Activated CD8-positive, alpha-beta T cell treated with anti-CD3 and anti-CD28 coated beads for 36 hours (primary cell): ENCODE data around the gene ERP27. TPM values are rescaled to one million over a fixed set of nuclear protein-coding genes. Genes with fewer than 3 reads are reported as not detected.

Experiments
- ATAC-seq: fragments of 200-7000 bp; cut with Tn5 transposase; one replicate; pipeline ENCODE4 v1.10.0; 2021; ENCODE audit warnings: mild to moderate bottlenecking, moderate library complexity
- CTCF ChIA-PET: fragments of 350-600 bp; sonication (Branson Sonifier 250); formaldehyde crosslinking; loops from one replicate; lab custom pipeline; 2021; ENCODE audit warnings: antibody characterized with exemption; lab: Charles Lee
- POLR2A ChIA-PET: fragments of 350-600 bp; sonication (Branson Sonifier 250); formaldehyde crosslinking; loops from one replicate; lab custom pipeline; 2021; ENCODE audit warnings: antibody characterized with exemption; lab: Charles Lee
- DNase-seq: peaks from one replicate; pipeline ENCODE4 v3.0.0-alpha.2; 2020
- H3K27ac Mint-ChIP-seq: one replicate; pipeline ENCODE4 v1.8.0; 2021; ENCODE audit warnings: mild to moderate bottlenecking, mixed read lengths
- H3K27me3 Mint-ChIP-seq: one replicate; pipeline ENCODE4 v1.8.0; 2021; ENCODE audit warnings: mixed read lengths
- H3K36me3 Mint-ChIP-seq: one replicate; pipeline ENCODE4 v1.8.0; 2021; ENCODE audit warnings: low read depth, mixed read lengths
- H3K4me1 Mint-ChIP-seq: one replicate; pipeline ENCODE4 v1.8.0; 2021; ENCODE audit warnings: low read depth, mixed read lengths
- H3K4me3 Mint-ChIP-seq: one replicate; pipeline ENCODE4 v1.8.0; 2021; ENCODE audit warnings: mild to moderate bottlenecking, moderate library complexity, mixed read lengths
- H3K9me3 Mint-ChIP-seq: one replicate; pipeline ENCODE4 v1.8.0; 2021; ENCODE audit warnings: mixed read lengths
- CTCF ChIP-seq: fragments of 200-600 bp; IDR thresholded peaks from one replicate; pipeline ENCODE4 v1.8.0; 2022; ENCODE audit warnings: antibody characterized with exemption, mild to moderate bottlenecking
- intact Hi-C: fragments of 100-400 bp; cut with micrococcal nuclease; formaldehyde crosslinking; loops from one replicate; pipeline ENCODE4 v1.10.0; 2022
- total RNA-seq, 2 experiments: library from RNA; stranded (reverse); gene quantifications; one replicate each; pipeline ENCODE4 v1.2.3, GENCODE V29; 2021

Gene ERP27
- total RNA-seq, 2 experiments from 2014 or later = 2.3 to 3.4 TPM

- Mint-ChIP-seq H3K36me3 (no peaks in the 10 kb centered on the region), H3K27ac (no peak overlapping the region), H3K9me3 (no peaks in the 10 kb centered on the region), H3K27me3 (peaks cover 1% of the 10 kb centered on the region), H3K4me1 (peaks cover 10% of the 10 kb centered on the region), H3K4me3 (no peak overlapping the region)
- ChIA-PET POLR2A (interaction anchor here (1.0 kb wide), 1 partner anchor 14 kb away, joined by 3 read pairs; no protein-coding TSS in a partner anchor), CTCF (interaction anchor here (1.0 to 1.4 kb wide), 2 partner anchors 38 to 104 kb away, joined by 3 read pairs; no protein-coding TSS in a partner anchor)
- no peak for ATAC-seq
- intact Hi-C loops = no loop called here
- no peak for DNase-seq
- no peak for TF ChIP-seq CTCF
Observed at GRCh38 chr12:14890701-14891100, 47.6 kb downstream of the ERP27 start.

GRCh38 chr12:14886271-14886670 lies 52.1 kb downstream of the ERP27 start:
- POLR2A ChIA-PET = no interaction called here
- Mint-ChIP-seq H3K4me1 (peaks cover 24% of the 10 kb centered on the region), H3K36me3 (no peaks in the 10 kb centered on the region), H3K27me3 (peaks cover 5% of the 10 kb centered on the region), H3K27ac (no peak overlapping the region), H3K9me3 (no peaks in the 10 kb centered on the region), H3K4me3 (no peak overlapping the region)
- DNase-seq = no peak
- ATAC-seq = no peak
- intact Hi-C loops = no loop called here
- no peak for TF ChIP-seq CTCF
- CTCF ChIA-PET = interaction anchor here (1.1 kb wide), 1 partner anchor 40 kb away, joined by 3 read pairs; no protein-coding TSS in a partner anchor

- intact Hi-C loops = no loop called here
- ATAC-seq (no peak), DNase-seq (no peak)
- ChIA-PET CTCF (no interaction called here), POLR2A (no interaction called here)
- Mint-ChIP-seq H3K27me3 (peaks cover 5% of the 10 kb centered on the region), H3K4me3 (peak within 1 kb of the TSS; percentile 51), H3K27ac (no peak within 1 kb of the TSS), H3K9me3 (no peaks in the 10 kb centered on the region), H3K4me1 (peaks cover 27% of the 10 kb centered on the region), H3K36me3 (no peaks in the 10 kb centered on the region)
- TF ChIP-seq CTCF = no peak
Observed at GRCh38 chr12:14885718-14886221, 52.6 kb downstream of the ERP27 start, which contains the start of gene MGP. Gene MGP (minus strand): TSS chr12:14885854. CDS start chr12:14885791, 63 bp downstream.

DNA sequence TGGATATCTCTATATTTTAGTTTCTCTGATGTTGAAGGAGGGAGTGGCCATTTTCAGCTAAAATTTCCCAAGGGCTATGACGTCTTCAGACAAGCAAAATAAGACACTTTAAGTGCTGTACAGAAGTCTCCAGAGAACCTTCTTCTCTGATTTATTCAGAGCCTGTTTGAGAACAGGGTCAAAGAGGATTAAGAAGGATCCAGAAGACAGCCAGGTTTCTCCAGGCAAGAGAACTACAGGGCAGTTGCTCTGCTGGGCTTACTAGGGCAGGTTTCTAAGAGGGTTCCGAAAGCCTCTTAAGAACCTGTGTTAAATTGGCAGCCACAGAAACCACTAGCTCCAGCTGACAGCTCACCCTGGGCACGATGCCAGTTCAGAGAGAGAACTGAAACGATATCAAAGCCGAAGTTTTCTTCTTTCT lies 53.9 kb downstream of the ERP27 start:
- POLR2A ChIA-PET = interaction anchor here (0.6 to 1.5 kb wide), 3 partner anchors 19 to 72 kb away, joined by 3 read pairs; no protein-coding TSS in a partner anchor
- peaks cover 5% of the 10 kb centered on the region for H3K27me3 Mint-ChIP-seq
- H3K36me3 Mint-ChIP-seq = no peaks in the 10 kb centered on the region
- H3K27ac Mint-ChIP-seq = peak overlapping the region; percentile 10
- no peaks in the 10 kb centered on the region for H3K9me3 Mint-ChIP-seq
- ATAC-seq (peak; percentile 87), DNase-seq (peak; percentile 92)
- CTCF ChIA-PET = interaction anchor here (0.6 to 2.4 kb wide), 7 partner anchors 9 to 113 kb away, joined by 3 to 10 read pairs (median 3); a partner anchor contains a TSS
- H3K4me3 Mint-ChIP-seq = peak overlapping the region; percentile 51
- intact Hi-C loops = loop anchor here (5.0 kb wide), 1 partner anchor 78 kb away; the partner anchor contains the start of gene ARHGDIB
- no peak for TF ChIP-seq CTCF
- peaks cover 32% of the 10 kb centered on the region for H3K4me1 Mint-ChIP-seq

- TF ChIP-seq CTCF = no peak
- H3K36me3 Mint-ChIP-seq = no peaks in the 10 kb centered on the region
- CTCF ChIA-PET = interaction anchor here (0.6 to 2.4 kb wide), 5 partner anchors 10 to 55 kb away, joined by 3 to 10 read pairs (median 3); partner anchors contain the start of gene ERP27
- peaks cover 5% of the 10 kb centered on the region for H3K27me3 Mint-ChIP-seq
- H3K9me3 Mint-ChIP-seq = no peaks in the 10 kb centered on the region
- ATAC-seq (no peak), DNase-seq (no peak)
- peaks cover 32% of the 10 kb centered on the region for H3K4me1 Mint-ChIP-seq
- intact Hi-C loops = loop anchor here (5.0 kb wide), 1 partner anchor 79 kb away; the partner anchor contains the start of gene ARHGDIB
- no peak overlapping the region for H3K4me3 Mint-ChIP-seq
- no peak overlapping the region for H3K27ac Mint-ChIP-seq
- POLR2A ChIA-PET = interaction anchor here (1.4 to 1.5 kb wide), 2 partner anchors 27 to 72 kb away, joined by 3 read pairs; no protein-coding TSS in a partner anchor
Observed at GRCh38 chr12:14883686-14884085, 54.7 kb downstream of the ERP27 start.
